HCT116 (cell line): ENCODE data around the gene GALNT14. TPM values are rescaled to one million over a fixed set of nuclear protein-coding genes. Genes with fewer than 3 reads are reported as not detected.

ENCODE experiments used
- ATAC-seq: fragments of 200-7000 bp; cut with Tn5 transposase; 2 replicates; pipeline ENCODE4 v1.9.1; 2020; ENCODE audit warnings: mild to moderate bottlenecking, moderate library complexity
- BruUV-seq: library from RNA; stranded (reverse); fragments of 400-500 nt; replicated peaks from 2 replicates; lab custom pipeline; 2021; lab: Mats Ljungman, UMichigan
- CTCF ChIA-PET: fragments of 300-600 bp; sonication (Branson Sonifier 250); formaldehyde crosslinking; loops from one replicate; lab custom pipeline; 2021; ENCODE audit warnings: antibody characterized with exemption; lab: Charles Lee
- POLR2A ChIA-PET: fragments of 300-600, 350-600 bp; sonication (Branson Sonifier 250); formaldehyde crosslinking; loops from one replicate; lab custom pipeline; 2021; ENCODE audit warnings: antibody characterized with exemption; lab: Charles Lee
- RAD21 ChIA-PET, 2 experiments: fragments of 300-600 bp; sonication (Branson Sonifier 250); formaldehyde crosslinking; loops; one replicate each; lab custom pipeline; 2023; ENCODE audit warnings: low total read pairs in 2 of 2; ENCODE audit not compliant: uncharacterized antibody in 2 of 2, unreplicated experiment in 2 of 2, low non-redundant PET in 1 of 2; lab: Charles Lee
- DNase-seq: peaks from one replicate; pipeline ENCODE4 v3.0.0-alpha.2; 2010; ENCODE audit warnings: low read depth, low spot score
- H2AFZ ChIP-seq: fragments of 200-600 bp; shearing (Covaris generic), sonication (generic); 2 replicates; pipeline ENCODE4 v1.6.1; 2017; ENCODE audit warnings: low read depth, mixed run types, mixed read lengths, antibody characterized with exemption, low read length; ENCODE audit not compliant: poor library complexity, severe bottlenecking
- H3K27ac ChIP-seq: 2 replicates; pipeline ENCODE4 v1.5.1; 2012; ENCODE audit warnings: low read depth, low read length
- H3K27me3 ChIP-seq: fragments of 200-600 bp; sonication (generic); 2 replicates; pipeline ENCODE4 v1.6.1; 2016; ENCODE audit warnings: mixed run types, low read length, mixed read lengths; ENCODE audit not compliant: insufficient read depth
- H3K36me3 ChIP-seq, 2 experiments: fragments of 200-500 bp in 1 of 2; fragments of 200-600 bp in 1 of 2; sonication (Bioruptor generic) in 1 of 2; sonication (generic) in 1 of 2; 2 replicates each; pipeline versions ENCODE4 v1.5.1 to v1.6.1; 2014 to 2016; ENCODE audit warnings: low read length in 2 of 2, inconsistent platforms in 1 of 2, mixed read lengths in 1 of 2, mixed run types in 1 of 2; ENCODE audit not compliant: insufficient read depth in 2 of 2, control insufficient read depth in 1 of 2
- H3K4me1 ChIP-seq, 2 experiments: fragments of 200-600 bp in 1 of 2; sonication (generic) in 1 of 2; 2 replicates each; pipeline versions ENCODE4 v1.5.1 to v1.6.1; 2012 to 2017; ENCODE audit warnings: low read length in 2 of 2, inconsistent platforms in 1 of 2, mild to moderate bottlenecking in 1 of 2, mixed read lengths in 1 of 2, mixed run types in 1 of 2, moderate library complexity in 1 of 2; ENCODE audit not compliant: insufficient read depth in 2 of 2, control insufficient read depth in 1 of 2
- H3K4me2 ChIP-seq: fragments of 200-600 bp; sonication (generic); 2 replicates; pipeline ENCODE4 v1.6.1; 2017; ENCODE audit warnings: mixed run types, low read length, mixed read lengths
- H3K4me3 ChIP-seq, 2 experiments: fragments of 200-600 bp in 1 of 2; sonication (generic) in 1 of 2; replicated peaks in 1 of 2; 2 replicates each; pipeline ENCODE4 v1.5.1; 2011 to 2016; ENCODE audit warnings: low read length in 2 of 2, control low read depth in 1 of 2, low read depth in 1 of 2, mild to moderate bottlenecking in 1 of 2, mixed read lengths in 1 of 2, mixed run types in 1 of 2
- H3K79me2 ChIP-seq: fragments of 200-600 bp; sonication (generic); 2 replicates; pipeline ENCODE4 v1.6.1; 2017; ENCODE audit warnings: mild to moderate bottlenecking, mixed run types, low read length, moderate library complexity, mixed read lengths; ENCODE audit not compliant: insufficient read depth
- H3K9ac ChIP-seq: fragments of 200-600 bp; sonication (generic); 2 replicates; pipeline ENCODE4 v1.6.1; 2016; ENCODE audit warnings: low read length, mixed read lengths
- H3K9me2 ChIP-seq: fragments of 200-600 bp; sonication (generic), shearing (Covaris generic); 2 replicates; pipeline ENCODE4 v1.6.1; 2017; ENCODE audit warnings: mixed run types, mild to moderate bottlenecking, moderate library complexity; ENCODE audit not compliant: insufficient read depth
- H3K9me3 ChIP-seq, 2 experiments: fragments of 200-500 bp in 1 of 2; fragments of 200-600 bp in 1 of 2; sonication (Bioruptor generic) in 1 of 2; sonication (generic) in 1 of 2; 2 replicates each; pipeline ENCODE4 v1.6.1; 2014 to 2017; ENCODE audit warnings: low read length in 2 of 2, mixed read lengths in 2 of 2, inconsistent platforms in 1 of 2, low read depth in 1 of 2, mild to moderate bottlenecking in 1 of 2, mixed run types in 1 of 2, moderate library complexity in 1 of 2; ENCODE audit not compliant: control insufficient read depth in 1 of 2, insufficient read depth in 1 of 2
- H4K20me1 ChIP-seq: fragments of 200-600 bp; sonication (generic), shearing (Covaris generic); 2 replicates; pipeline ENCODE4 v1.6.1; 2017; ENCODE audit warnings: mixed run types, mild to moderate bottlenecking, moderate library complexity; ENCODE audit not compliant: insufficient read depth
- ATF3 ChIP-seq: IDR thresholded peaks from 2 replicates; pipeline ENCODE4 v1.6.1; 2012
- CBX3 ChIP-seq: IDR thresholded peaks from 2 replicates; pipeline ENCODE4 v1.6.1; 2012; ENCODE audit warnings: low read depth
- EGR1 ChIP-seq: IDR thresholded peaks from 2 replicates; pipeline ENCODE4 v1.6.1; 2012; ENCODE audit warnings: low read depth
- ELF1 ChIP-seq: IDR thresholded peaks from 2 replicates; pipeline ENCODE4 v1.6.1; 2012; ENCODE audit warnings: low read depth, borderline replicate concordance
- EZH2 ChIP-seq: fragments of 200-600 bp; sonication (generic); IDR thresholded peaks from 2 replicates; pipeline ENCODE4 v1.6.1; 2017; ENCODE audit warnings: antibody characterized with exemption, mixed run types
- EZH2phosphoT487 ChIP-seq: fragments of 200-600 bp; IDR thresholded peaks from 2 replicates; pipeline ENCODE4 v1.6.1; 2018; ENCODE audit warnings: antibody characterized with exemption, borderline replicate concordance
- FOSL1 ChIP-seq: IDR thresholded peaks from 2 replicates; pipeline ENCODE4 v1.6.1; 2012; ENCODE audit warnings: low read depth
- JUND ChIP-seq: IDR thresholded peaks from 2 replicates; pipeline ENCODE4 v1.6.1; 2012
- MAX ChIP-seq: IDR thresholded peaks from 2 replicates; pipeline ENCODE4 v1.6.1; 2012
- POLR2A ChIP-seq: IDR thresholded peaks from 2 replicates; pipeline ENCODE4 v1.7.0; 2011; ENCODE audit warnings: borderline replicate concordance; ENCODE audit not compliant: insufficient read depth, insufficient read length; ENCODE audit errors: extremely low read depth
- POLR2AphosphoS5 ChIP-seq: IDR thresholded peaks from 2 replicates; pipeline ENCODE4 v1.6.1; 2011; ENCODE audit warnings: mild to moderate bottlenecking, low read depth, low read length, moderate library complexity
- RAD21 ChIP-seq: IDR thresholded peaks from 2 replicates; pipeline ENCODE4 v1.6.1; 2012; ENCODE audit warnings: low read depth, mild to moderate bottlenecking
- SIN3A ChIP-seq: IDR thresholded peaks from 2 replicates; pipeline ENCODE4 v1.6.1; 2012; ENCODE audit warnings: low read depth
- SP1 ChIP-seq: IDR thresholded peaks from 2 replicates; pipeline ENCODE4 v1.6.1; 2012; ENCODE audit warnings: low read depth
- SRF ChIP-seq: IDR thresholded peaks from 2 replicates; pipeline ENCODE4 v1.6.1; 2012; ENCODE audit warnings: low read depth
- TCF7L2 ChIP-seq: IDR thresholded peaks from 2 replicates; pipeline ENCODE4 v1.7.0; 2011; ENCODE audit warnings: borderline replicate concordance, inconsistent platforms; ENCODE audit not compliant: insufficient read depth, insufficient read length; ENCODE audit errors: extremely low read depth
- YY1 ChIP-seq: IDR thresholded peaks from 2 replicates; pipeline ENCODE4 v1.6.1; 2011; ENCODE audit warnings: low read length, low read depth, moderate library complexity, mild to moderate bottlenecking; ENCODE audit not compliant: insufficient replicate concordance; ENCODE audit errors: extremely low read depth
- ZFX ChIP-seq: fragments of 450-650 bp; IDR thresholded peaks from 2 replicates; pipeline ENCODE4 v1.6.1; 2017
- ZNF274 ChIP-seq: fragments of 200-500 bp; sonication (Bioruptor generic); IDR thresholded peaks from 2 replicates; pipeline ENCODE4 v1.6.1; 2014; ENCODE audit warnings: mild to moderate bottlenecking, low read depth, low read length, inconsistent platforms
- intact Hi-C: fragments of 100-400 bp; cut with micrococcal nuclease; formaldehyde crosslinking; loops from 2 replicates; pipeline ENCODE4 v1.10.0; 2022
- total RNA-seq: library from RNA; stranded (reverse); gene quantifications from one replicate; pipeline ENCODE4 v1.2.1, GENCODE V29; 2021; ENCODE audit not compliant: unreplicated experiment
- TF ChIP-seq, protein P1 (sequence below), 3 experiments: fragments of 200-600 bp in 1 of 3; sonication (generic) in 1 of 3; IDR thresholded peaks in 2 of 3; conservative IDR thresholded peaks in 1 of 3; 2 replicates each; pipeline ENCODE4 v1.5.1; 2012 to 2017; ENCODE audit warnings: low read depth in 2 of 3, low read length in 2 of 3, antibody characterized with exemption in 1 of 3, borderline replicate concordance in 1 of 3, control low read depth in 1 of 3, mild to moderate bottlenecking in 1 of 3, mixed read lengths in 1 of 3, mixed run types in 1 of 3, moderate library complexity in 1 of 3; ENCODE audit not compliant: insufficient read depth in 1 of 3

The GALNT14 gene
- total RNA-seq, 1 experiment from 2014 or later: 11.2 TPM

GRCh38 chr2:31082002-31082401 lies 56.2 kb downstream of the GALNT14 start:
- Histone ChIP-seq H3K27ac (no peak overlapping the region), H3K4me2 (no peak overlapping the region), H3K36me3 (no peaks in the 10 kb centered on the region), H3K4me1 (no peaks in the 10 kb centered on the region), H3K4me3 (no peak overlapping the region), H4K20me1 (no peaks in the 10 kb centered on the region), H3K79me2 (no peaks in the 10 kb centered on the region), H3K9me2 (no peaks in the 10 kb centered on the region), H2AFZ (no peak overlapping the region), H3K9me3 (no peaks in the 10 kb centered on the region), H3K9ac (no peak overlapping the region), H3K27me3 (0 out of 2 replicates have a peak, but pooled peaks cover 11% of the 10 kb centered on the region)
- no TSS peak for BruUV-seq
- no peak for ATAC-seq
- no peak for TF ChIP-seq SIN3A
- TF ChIP-seq EZH2: no peak
- no peak for TF ChIP-seq EZH2phosphoT487
- no peak for TF ChIP-seq ZFX
- no peak for TF ChIP-seq TCF7L2
- TF ChIP-seq EGR1: no peak
- TF ChIP-seq ATF3: no peak
- TF ChIP-seq ELF1: no peak
- TF ChIP-seq CBX3: no peak
- TF ChIP-seq, protein P1, sequence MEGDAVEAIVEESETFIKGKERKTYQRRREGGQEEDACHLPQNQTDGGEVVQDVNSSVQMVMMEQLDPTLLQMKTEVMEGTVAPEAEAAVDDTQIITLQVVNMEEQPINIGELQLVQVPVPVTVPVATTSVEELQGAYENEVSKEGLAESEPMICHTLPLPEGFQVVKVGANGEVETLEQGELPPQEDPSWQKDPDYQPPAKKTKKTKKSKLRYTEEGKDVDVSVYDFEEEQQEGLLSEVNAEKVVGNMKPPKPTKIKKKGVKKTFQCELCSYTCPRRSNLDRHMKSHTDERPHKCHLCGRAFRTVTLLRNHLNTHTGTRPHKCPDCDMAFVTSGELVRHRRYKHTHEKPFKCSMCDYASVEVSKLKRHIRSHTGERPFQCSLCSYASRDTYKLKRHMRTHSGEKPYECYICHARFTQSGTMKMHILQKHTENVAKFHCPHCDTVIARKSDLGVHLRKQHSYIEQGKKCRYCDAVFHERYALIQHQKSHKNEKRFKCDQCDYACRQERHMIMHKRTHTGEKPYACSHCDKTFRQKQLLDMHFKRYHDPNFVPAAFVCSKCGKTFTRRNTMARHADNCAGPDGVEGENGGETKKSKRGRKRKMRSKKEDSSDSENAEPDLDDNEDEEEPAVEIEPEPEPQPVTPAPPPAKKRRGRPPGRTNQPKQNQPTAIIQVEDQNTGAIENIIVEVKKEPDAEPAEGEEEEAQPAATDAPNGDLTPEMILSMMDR (IDR thresholded peaks at IDR 0.05 in 2 of 3, conservative IDR thresholded peaks at IDR 0.05 in 1 of 3; ENCODE audit: borderline replicate concordance in 1 of 3, insufficient read depth in 1 of 3, low read depth in 2 of 3, low read length in 2 of 3): no peak
- TF ChIP-seq SRF: no peak
- no peak for TF ChIP-seq ZNF274
- no peak for TF ChIP-seq SP1
- TF ChIP-seq POLR2AphosphoS5: no peak
- TF ChIP-seq MAX: no peak
- TF ChIP-seq RAD21: no peak
- no peak for TF ChIP-seq YY1
- no peak for TF ChIP-seq POLR2A
- TF ChIP-seq FOSL1: no peak
- TF ChIP-seq JUND: no peak
- ChIA-PET POLR2A (no interaction called here), RAD21 (no interaction called here), CTCF (no interaction called here)
- intact Hi-C loops: no loop called here
- no peak for DNase-seq
